K562 (cell line): Measurements from ENCODE around the gene PPP2R2D. TPM values are rescaled to one million over a fixed set of nuclear protein-coding genes. Genes with fewer than 3 reads are reported as not detected.

Source experiments
- ATAC-seq: fragments of 200-7000 bp; cut with Tn5 transposase; 3 replicates; pipeline ENCODE4 v1.9.1; 2020; ENCODE audit warnings: moderate library complexity
- BruUV-seq: library from RNA; stranded (reverse); fragments of 400-500 nt; replicated peaks from 2 replicates; lab custom pipeline; 2021; lab: Mats Ljungman, UMichigan
- CTCF ChIA-PET: fragments of 300-600 bp; formaldehyde crosslinking; extraction: SDS; loops from one replicate; lab custom pipeline; 2021; ENCODE audit warnings: low intra/inter-chr PET ratio; lab: Yijun Ruan, JAX
- POLR2A ChIA-PET: fragments of 300-600, 350-650 bp; sonication (Branson Sonifier 250); formaldehyde crosslinking; extraction: SDS; loops from one replicate; lab custom pipeline; 2021; ENCODE audit warnings: antibody characterized with exemption, inconsistent platforms; lab: Yijun Ruan, JAX
- DNase-seq, 4 experiments: peaks; one replicate each; pipeline versions ENCODE4 v3.0.0 to v3.0.0-alpha.2; 2011 to 2018; ENCODE audit warnings: low spot score in 3 of 4, mixed read lengths in 3 of 4; ENCODE audit errors: extremely low read depth in 1 of 4
- FAIRE-seq: peaks from 2 replicates; lab custom pipeline; 2011; peaks lifted over from hg19 to GRCh38; lab: Jason Lieb, UNC
- H2AFZ ChIP-seq: 2 replicates; pipeline ENCODE4 v1.6.0; 2011; ENCODE audit warnings: low read depth, low read length, control low read depth, inconsistent platforms
- H3K27ac ChIP-seq: fragments of 200-600 bp; 3 replicates; pipeline ENCODE4 v1.8.0; 2011; ENCODE audit warnings: low read depth, mild to moderate bottlenecking, control low read depth, inconsistent platforms, low read length, moderate library complexity, mixed read lengths; ENCODE audit errors: extremely low read depth
- H3K27me3 ChIP-seq, 2 experiments: fragments of 300-600 bp in 1 of 2; 2 replicates in 1 of 2; 3 replicates in 1 of 2; pipeline versions ENCODE4 v1.6.0 to v1.8.0; 2011; ENCODE audit warnings: inconsistent platforms in 2 of 2, low read length in 2 of 2, mild to moderate bottlenecking in 1 of 2, mixed read lengths in 1 of 2, moderate library complexity in 1 of 2; ENCODE audit not compliant: control insufficient read depth in 2 of 2, insufficient read depth in 2 of 2
- H3K36me3 ChIP-seq: fragments of 300-600 bp; 3 replicates; pipeline ENCODE4 v1.8.0; 2011; ENCODE audit warnings: mild to moderate bottlenecking, low read length, inconsistent platforms; ENCODE audit not compliant: control insufficient read depth, insufficient read depth
- H3K4me1 ChIP-seq, 2 experiments: fragments of 200-600 bp in 1 of 2; replicated peaks in 1 of 2; 2 replicates in 1 of 2; 3 replicates in 1 of 2; pipeline versions ENCODE4 v1.5.1 to v1.8.0; 2011; ENCODE audit warnings: inconsistent platforms in 2 of 2, low read length in 2 of 2, mild to moderate bottlenecking in 1 of 2, mixed read lengths in 1 of 2, moderate library complexity in 1 of 2; ENCODE audit not compliant: control insufficient read depth in 2 of 2, insufficient read depth in 2 of 2
- H3K4me2 ChIP-seq: 2 replicates; pipeline ENCODE4 v1.6.1; 2011; ENCODE audit warnings: low read length, control low read depth, inconsistent platforms, mixed read lengths; ENCODE audit not compliant: insufficient read depth
- H3K4me3 ChIP-seq: fragments of 200-600 bp; sonication (generic), shearing (Covaris generic); 2 replicates; pipeline ENCODE4 v1.5.1; 2016; ENCODE audit warnings: control low read depth, inconsistent platforms
- H3K79me2 ChIP-seq: fragments of 200-600 bp; 3 replicates; pipeline ENCODE4 v1.8.0; 2011; ENCODE audit warnings: low read length, inconsistent platforms; ENCODE audit not compliant: control insufficient read depth, insufficient read depth
- H3K9ac ChIP-seq, 2 experiments: 2 replicates each; pipeline versions ENCODE4 v1.6.0 to v1.6.1; 2011; ENCODE audit warnings: low read depth in 2 of 2, low read length in 2 of 2, control low read depth in 1 of 2, inconsistent platforms in 1 of 2, mild to moderate bottlenecking in 1 of 2, mixed read lengths in 1 of 2; ENCODE audit not compliant: insufficient read depth in 1 of 2
- H3K9me1 ChIP-seq: one replicate; pipeline ENCODE4 v1.6.0; 2011; ENCODE audit warnings: inconsistent platforms, mild to moderate bottlenecking, low read length, moderate library complexity; ENCODE audit not compliant: control insufficient read depth, insufficient read depth
- H3K9me3 ChIP-seq: replicated peaks from 2 replicates; pipeline ENCODE4 v1.5.1; 2011; ENCODE audit warnings: low read depth, low read length, inconsistent platforms; ENCODE audit not compliant: control insufficient read depth, insufficient read depth
- H4K20me1 ChIP-seq: replicated peaks from 2 replicates; pipeline ENCODE4 v1.6.1; 2011; ENCODE audit warnings: low read length, inconsistent platforms, mixed read lengths; ENCODE audit not compliant: control insufficient read depth, insufficient read depth
- CCNT2 ChIP-seq: IDR thresholded peaks from 2 replicates; pipeline ENCODE4 v1.6.1; 2011; ENCODE audit warnings: borderline replicate concordance, low read depth, mild to moderate bottlenecking, moderate library complexity, mixed read lengths, low read length; ENCODE audit not compliant: insufficient read length; ENCODE audit errors: extremely low read depth
- CHCHD3 ChIP-seq: fragments of 250-450 bp; sonication (Bioruptor Pico); IDR thresholded peaks from 2 replicates; pipeline ENCODE4 v2.1.2; 2022; ENCODE audit warnings: mild to moderate bottlenecking
- E2F1 ChIP-seq: sonication (generic); formaldehyde crosslinking; IDR thresholded peaks from 2 replicates; pipeline ENCODE4 v1.8.1; 2023; ENCODE audit warnings: mild to moderate bottlenecking, missing genetic modification reagents, moderate library complexity
- GTF3C2 ChIP-seq: IDR thresholded peaks from 3 replicates; pipeline ENCODE4 v1.6.1; 2011; ENCODE audit warnings: borderline replicate concordance, mild to moderate bottlenecking, moderate library complexity; ENCODE audit not compliant: insufficient read length; ENCODE audit errors: extremely low read depth
- HDGF ChIP-seq: fragments of 450-650 bp; IDR thresholded peaks from 2 replicates; pipeline ENCODE4 v1.6.1; 2016
- KLF13 ChIP-seq: fragments of 450-650 bp; IDR thresholded peaks from 2 replicates; pipeline ENCODE4 v1.6.1; 2016; ENCODE audit warnings: missing genetic modification characterization, low read depth, mild to moderate bottlenecking, missing compliant biosample characterization, moderate library complexity, borderline replicate concordance
- MCM5 ChIP-seq: fragments of 450-650 bp; IDR thresholded peaks from 2 replicates; pipeline ENCODE4 v1.6.1; 2016; ENCODE audit warnings: low read depth
- MTA2 ChIP-seq: fragments of 450-650 bp; IDR thresholded peaks from 2 replicates; pipeline ENCODE4 v1.6.1; 2016; ENCODE audit warnings: low read depth
- MXD1 ChIP-seq: fragments of 250-450 bp; sonication (Bioruptor Pico); IDR thresholded peaks from 2 replicates; pipeline ENCODE4 v1.8.0; 2021; ENCODE audit warnings: borderline replicate concordance, mild to moderate bottlenecking, moderate library complexity; ENCODE audit not compliant: poor library complexity, severe bottlenecking
- NCOA2 ChIP-seq, 2 experiments: fragments of 450-650 bp; IDR thresholded peaks; 2 replicates each; pipeline ENCODE4 v1.6.1; 2018; ENCODE audit warnings: mild to moderate bottlenecking in 2 of 2, moderate library complexity in 1 of 2; ENCODE audit not compliant: partially characterized antibody in 2 of 2
- PHB2 ChIP-seq: fragments of 450-650 bp; IDR thresholded peaks from 2 replicates; pipeline ENCODE4 v1.6.1; 2017; ENCODE audit warnings: low read depth
- RBM14 ChIP-seq: fragments of 200-400 bp; formaldehyde crosslinking; IDR thresholded peaks from 2 replicates; pipeline ENCODE4 v1.6.1; 2018; ENCODE audit warnings: low read depth, mild to moderate bottlenecking, low read length, moderate library complexity, borderline replicate concordance; ENCODE audit not compliant: insufficient read depth
- RUNX1 ChIP-seq: sonication (generic); IDR thresholded peaks from 2 replicates; pipeline ENCODE4 v1.6.1; 2016; ENCODE audit warnings: antibody characterized with exemption, low read depth
- XRCC5 ChIP-seq: fragments of 200-400 bp; formaldehyde crosslinking; IDR thresholded peaks from 2 replicates; pipeline ENCODE4 v1.6.1; 2017; ENCODE audit warnings: low read depth, mild to moderate bottlenecking, low read length
- ZKSCAN1 ChIP-seq: fragments of 150-350 bp; IDR thresholded peaks from 2 replicates; pipeline ENCODE4 v1.6.1; 2016; ENCODE audit warnings: low read depth, low read length
- ZNF12 ChIP-seq: sonication (generic); formaldehyde crosslinking; IDR thresholded peaks from 2 replicates; pipeline ENCODE4 v1.4.0; 2020; ENCODE audit warnings: mild to moderate bottlenecking, missing genetic modification reagents
- ZNF507 ChIP-seq: conservative IDR thresholded peaks from 2 replicates; pipeline ENCODE4 v1.6.1; 2017; ENCODE audit warnings: missing genetic modification characterization, missing compliant biosample characterization
- WGBS: fragments of 100-300 bp; shearing (Covaris generic); methylation state at CpG from one replicate; pipeline ENCODE4 v1.1.6; 2016; ENCODE audit warnings: low coverage, mixed read lengths; ENCODE audit not compliant: insufficient coverage; ENCODE audit errors: missing lambda C conversion rate; 5-methylcytosine and 5-hydroxymethylcytosine counted together
- in situ Hi-C: fragments of 300-500 bp; cut with MboI; formaldehyde crosslinking; loops from 4 replicates; pipeline ENCODE4 v1.15.0; 2018; ENCODE audit warnings: inconsistent platforms, mixed read lengths
- intact Hi-C: fragments of 100-400 bp; cut with micrococcal nuclease; formaldehyde crosslinking; loops from 2 replicates; pipeline ENCODE4 v1.14.2; 2022
- polyA plus RNA-seq, 8 experiments: library from polyadenylated mRNA; depleted of rRNA in 4 of 8; stranded (reverse) in 5 of 8; unstranded in 3 of 8; fragments of >200 nt; fragmentation: Nextera tagmentation in 2 of 8; fragmentation: Illumina TruSeq in 1 of 8; extraction: Ambion mirVana in 2 of 8; extraction: Trizol in 1 of 8; gene quantifications; 2 replicates each; pipeline versions ENCODE4 v1.2.1 to v1.2.3, GENCODE V29; 2011 to 2014; ENCODE audit warnings: inconsistent platforms in 1 of 8, missing spikeins in 1 of 8
- total RNA-seq, 7 experiments: library from RNA; depleted of rRNA in 6 of 7; stranded (reverse); fragments of >200 nt in 6 of 7; fragmentation: Illumina TruSeq in 2 of 7; extraction: Trizol in 2 of 7; gene quantifications; 2 replicates each; pipeline versions ENCODE4 v1.2.1 to v1.2.3, GENCODE V29; 2011 to 2021; ENCODE audit warnings: low replicate concordance in 1 of 7

The PPP2R2D gene
- total and polyA plus RNA-seq, 9 of the 15 experiments (the other 6 are each of a cell fraction or from before 2014, with no cell fraction given) = 1.9 to 37.0 (median 26.8) TPM

GRCh38 chr10:131996466-131997365 lies 95.9 kb downstream of the PPP2R2D start:
- Histone ChIP-seq H2AFZ (no peak overlapping the region), H3K4me2 (no peak overlapping the region), H3K9me3 (no peaks in the 10 kb centered on the region), H3K4me3 (no peak overlapping the region), H3K27me3 (no peaks in the 10 kb centered on the region), H3K36me3 (no peaks in the 10 kb centered on the region), H3K27ac (no peak overlapping the region), H3K9me1 (peaks cover 3% of the 10 kb centered on the region), H3K79me2 (no peaks in the 10 kb centered on the region), H3K4me1 (peaks cover 20 to 24% of the 10 kb centered on the region in 2 experiments; a peak in 4 of 5 replicates), H3K9ac (peak overlapping the region in 1 of 2 experiments; percentile 72; a peak in 1 of 4 replicates), H4K20me1 (no peaks in the 10 kb centered on the region)
- in situ Hi-C loops = no loop called here
- TF ChIP-seq RBM14 = no peak
- TF ChIP-seq NCOA2 (IDR thresholded peaks at IDR 0.05; ENCODE audit: partially characterized antibody in 2 of 2) = no peak
- no peak for TF ChIP-seq MXD1 (CRISPR knock-in tag)
- no peak for TF ChIP-seq ZNF12 (CRISPR knock-in tag)
- no peak for TF ChIP-seq XRCC5
- no peak for TF ChIP-seq CHCHD3 (CRISPR knock-in tag)
- no peak for TF ChIP-seq ZKSCAN1
- TF ChIP-seq HDGF = no peak
- TF ChIP-seq KLF13 (tag) = no peak
- no peak for TF ChIP-seq CCNT2
- TF ChIP-seq PHB2 = no peak
- no peak for TF ChIP-seq E2F1 (CRISPR knock-in tag)
- no peak for TF ChIP-seq ZNF507 (tag)
- TF ChIP-seq MTA2 = no peak
- no peak for TF ChIP-seq RUNX1
- TF ChIP-seq MCM5 = no peak
- no peak for TF ChIP-seq GTF3C2
- FAIRE-seq = no peak
- 51% methylated on average over 12 of the region's 16 CpGs for WGBS
- POLR2A ChIA-PET = interaction anchor here (0.9 to 1.0 kb wide), 2 partner anchors 10 to 13 kb away, joined by 3 to 5 read pairs; no protein-coding TSS in a partner anchor
- CTCF ChIA-PET = no interaction called here
- BruUV-seq = no TSS peak
- ATAC-seq = no peak
- intact Hi-C loops = no loop called here
- DNase-seq = no peak
